ENCODE results near the gene NADK.
"Not testable (repeated sequence)": the region's sequence is repeated elsewhere in the genome, so short reads cannot be mapped to it uniquely, and the experiment has no call there.

Gene NADK

GRCh38 chr1:1715109-1715883 lies 63.0 kb downstream of the NADK start:
- peaks cover 35% of the 10 kb centered on the region for H3K36me3 ChIP-seq (ENCODE audit: control insufficient read depth, insufficient read depth, low read length)
- not testable (repeated sequence) for H3K4me3 ChIP-seq (ENCODE audit: low read depth, low read length); H3K9ac ChIP-seq (ENCODE audit: low read length); H3K9me3 ChIP-seq (ENCODE audit: control insufficient read depth, insufficient read depth, low read depth, low read length); H3K4me1 ChIP-seq (ENCODE audit: control insufficient read depth, insufficient read depth, low read length); H3K27me3 ChIP-seq (ENCODE audit: control insufficient read depth, insufficient read depth, low read length); H3K27ac ChIP-seq (ENCODE audit: low read depth, low read length)

GRCh38 chr1:1707897-1708296 lies 70.4 kb downstream of the NADK start:
- not testable (repeated sequence) for H3K4me3 ChIP-seq (ENCODE audit: low read depth, low read length); H3K9me3 ChIP-seq (ENCODE audit: control insufficient read depth, insufficient read depth, low read depth, low read length); H3K27ac ChIP-seq (ENCODE audit: low read depth, low read length); H3K4me1 ChIP-seq (ENCODE audit: control insufficient read depth, insufficient read depth, low read length); H3K9ac ChIP-seq (ENCODE audit: low read length); H3K27me3 ChIP-seq (ENCODE audit: control insufficient read depth, insufficient read depth, low read length)
- H3K36me3 ChIP-seq (ENCODE audit: control insufficient read depth, insufficient read depth, low read length): peaks cover 15% of the 10 kb centered on the region

GRCh38 chr1:1707241-1707640 lies 71.0 kb downstream of the NADK start:
- H3K36me3 ChIP-seq (ENCODE audit: control insufficient read depth, insufficient read depth, low read length): peaks cover 15% of the 10 kb centered on the region
- H3K4me3 ChIP-seq (ENCODE audit: low read depth, low read length); H3K9me3 ChIP-seq (ENCODE audit: control insufficient read depth, insufficient read depth, low read depth, low read length); H3K27ac ChIP-seq (ENCODE audit: low read depth, low read length); H3K27me3 ChIP-seq (ENCODE audit: control insufficient read depth, insufficient read depth, low read length); H3K9ac ChIP-seq (ENCODE audit: low read length); H3K4me1 ChIP-seq (ENCODE audit: control insufficient read depth, insufficient read depth, low read length): not testable (repeated sequence)

GRCh38 chr1:1705623-1706022 lies 72.6 kb downstream of the NADK start:
- not testable (repeated sequence) for H3K9ac ChIP-seq (ENCODE audit: low read length); H3K27me3 ChIP-seq (ENCODE audit: control insufficient read depth, insufficient read depth, low read length); H3K4me1 ChIP-seq (ENCODE audit: control insufficient read depth, insufficient read depth, low read length); H3K27ac ChIP-seq (ENCODE audit: low read depth, low read length); H3K4me3 ChIP-seq (ENCODE audit: low read depth, low read length); H3K9me3 ChIP-seq (ENCODE audit: control insufficient read depth, insufficient read depth, low read depth, low read length)
- peaks cover 15% of the 10 kb centered on the region for H3K36me3 ChIP-seq (ENCODE audit: control insufficient read depth, insufficient read depth, low read length)

GRCh38 chr1:1704284-1704957 lies 73.8 kb downstream of the NADK start:
- not testable (repeated sequence) for H3K9ac ChIP-seq (ENCODE audit: low read length); H3K27me3 ChIP-seq (ENCODE audit: control insufficient read depth, insufficient read depth, low read length); H3K27ac ChIP-seq (ENCODE audit: low read depth, low read length); H3K4me3 ChIP-seq (ENCODE audit: low read depth, low read length); H3K9me3 ChIP-seq (ENCODE audit: control insufficient read depth, insufficient read depth, low read depth, low read length); H3K4me1 ChIP-seq (ENCODE audit: control insufficient read depth, insufficient read depth, low read length)
- H3K36me3 ChIP-seq (ENCODE audit: control insufficient read depth, insufficient read depth, low read length): peaks cover 15% of the 10 kb centered on the region

- Histone ChIP-seq H3K4me3 (ENCODE audit: low read depth, low read length) (no peak overlapping the region), H3K27ac (ENCODE audit: low read depth, low read length) (no peak overlapping the region), H3K9ac (ENCODE audit: low read length) (no peak overlapping the region), H3K9me3 (ENCODE audit: control insufficient read depth, insufficient read depth, low read depth, low read length) (no peaks in the 10 kb centered on the region), H3K4me1 (ENCODE audit: control insufficient read depth, insufficient read depth, low read length) (no peaks in the 10 kb centered on the region), H3K27me3 (ENCODE audit: control insufficient read depth, insufficient read depth, low read length) (no peaks in the 10 kb centered on the region), H3K36me3 (ENCODE audit: control insufficient read depth, insufficient read depth, low read length) (peaks cover 15% of the 10 kb centered on the region)
Observed at GRCh38 chr1:1703796-1704195, 74.5 kb downstream of the NADK start.

- H3K4me3 ChIP-seq (ENCODE audit: low read depth, low read length); H3K9me3 ChIP-seq (ENCODE audit: control insufficient read depth, insufficient read depth, low read depth, low read length); H3K27ac ChIP-seq (ENCODE audit: low read depth, low read length); H3K4me1 ChIP-seq (ENCODE audit: control insufficient read depth, insufficient read depth, low read length); H3K27me3 ChIP-seq (ENCODE audit: control insufficient read depth, insufficient read depth, low read length); H3K9ac ChIP-seq (ENCODE audit: low read length): not testable (repeated sequence)
- H3K36me3 ChIP-seq (ENCODE audit: control insufficient read depth, insufficient read depth, low read length): peaks cover 15% of the 10 kb centered on the region
Observed at GRCh38 chr1:1702506-1702905, 75.8 kb downstream of the NADK start.
